ENCODE data around the gene RALGAPA2. TPM values are rescaled to one million over a fixed set of nuclear protein-coding genes. Genes with fewer than 3 reads are reported as not detected.

Gene RALGAPA2
- total RNA-seq, 1 donor from 2014 or later, result 21.8 TPM

- DNase-seq (ENCODE audit: low read depth, low spot score), result no peak
These were observed 133.6 kb downstream of the RALGAPA2 start for GRCh38 chr20:20578838-20579237.

GRCh38 chr20:20573797-20574196, 138.6 kb downstream of the RALGAPA2 start:
- DNase-seq (ENCODE audit: low read depth, low spot score), result no peak

GRCh38 chr20:20571068-20571780, 141.2 kb downstream of the RALGAPA2 start:
- no peak for DNase-seq (ENCODE audit: low read depth, low spot score)

- DNase-seq (ENCODE audit: low read depth, low spot score), result no peak
These were observed 143.7 kb downstream of the RALGAPA2 start for GRCh38 chr20:20568604-20569205.

GRCh38 chr20:20567712-20568111, 144.7 kb downstream of the RALGAPA2 start:
- DNase-seq (ENCODE audit: low read depth, low spot score), result no peak

- no peak for DNase-seq (ENCODE audit: low read depth, low spot score)
These were observed 145.9 kb downstream of the RALGAPA2 start for GRCh38 chr20:20566516-20566915.

GRCh38 chr20:20564279-20564678, 148.2 kb downstream of the RALGAPA2 start:
- DNase-seq (ENCODE audit: low read depth, low spot score), result no peak

GRCh38 chr20:20562507-20562906, 149.9 kb downstream of the RALGAPA2 start:
- DNase-seq (ENCODE audit: low read depth, low spot score), result no peak

DNA sequence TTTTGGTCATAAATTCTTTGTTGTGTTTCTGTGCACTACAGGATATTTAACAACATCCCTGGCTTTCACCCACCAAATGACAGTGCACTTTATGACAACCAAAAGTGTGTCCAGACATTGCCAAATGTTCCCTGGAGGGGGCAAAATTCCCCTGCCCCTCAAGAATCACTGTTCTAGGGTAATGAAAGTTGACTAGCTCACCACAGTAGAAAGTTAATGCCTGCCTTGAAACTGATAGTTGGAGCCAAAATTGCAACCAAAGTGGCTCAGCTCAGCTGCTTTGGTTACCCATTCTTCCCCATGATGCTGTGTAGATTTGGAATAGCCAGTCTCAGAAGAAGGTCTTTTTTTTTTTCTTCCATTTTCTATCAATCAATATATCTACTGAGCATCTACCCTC, 150.6 kb downstream of the RALGAPA2 start:
- no peak for DNase-seq (ENCODE audit: low read depth, low spot score)

DNA sequence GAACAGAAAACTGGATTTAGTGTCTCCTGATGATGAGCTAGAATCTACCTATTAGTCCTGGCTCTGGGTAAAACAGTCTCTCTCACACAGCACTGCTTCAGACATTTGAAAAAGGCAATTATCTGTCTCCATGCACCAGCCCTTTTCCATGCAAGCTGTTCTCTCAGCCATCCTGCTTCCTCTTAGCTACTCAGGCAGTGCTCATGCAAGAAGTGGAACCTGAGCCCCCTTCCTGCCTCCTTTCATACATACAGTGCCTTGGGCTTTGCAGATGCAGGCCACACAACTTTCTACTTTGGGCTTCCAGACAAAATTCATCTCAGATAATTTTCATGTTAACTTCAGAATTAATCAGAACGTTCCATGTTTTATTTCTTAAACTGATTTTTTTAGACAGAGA, 151.3 kb downstream of the RALGAPA2 start:
- DNase-seq (ENCODE audit: low read depth, low spot score), result no peak

DNA sequence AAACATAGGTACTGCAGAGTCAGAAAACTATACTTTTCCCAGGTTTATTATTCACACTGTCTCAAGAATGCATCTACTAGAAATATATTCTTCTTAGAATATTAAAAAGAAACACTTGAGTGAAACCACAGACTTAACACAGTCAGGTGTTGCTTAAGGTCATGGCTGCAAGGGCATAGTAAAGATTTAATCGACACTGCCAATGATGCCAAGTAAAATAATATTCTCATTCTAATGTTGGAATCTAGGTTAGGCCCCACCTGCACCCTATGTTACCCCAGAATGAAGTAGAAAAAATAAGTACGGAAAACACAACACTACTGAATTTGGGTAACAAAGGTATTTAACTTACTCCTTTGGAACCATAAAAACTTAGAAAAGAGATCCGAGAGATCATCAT, 155.0 kb downstream of the RALGAPA2 start:
- DNase-seq (ENCODE audit: low read depth, low spot score), result no peak

- no peak for DNase-seq (ENCODE audit: low read depth, low spot score)
These were observed 156.6 kb downstream of the RALGAPA2 start for GRCh38 chr20:20555838-20556237.

- DNase-seq (ENCODE audit: low read depth, low spot score), result no peak
These were observed 157.5 kb downstream of the RALGAPA2 start for GRCh38 chr20:20554951-20555350.

DNA sequence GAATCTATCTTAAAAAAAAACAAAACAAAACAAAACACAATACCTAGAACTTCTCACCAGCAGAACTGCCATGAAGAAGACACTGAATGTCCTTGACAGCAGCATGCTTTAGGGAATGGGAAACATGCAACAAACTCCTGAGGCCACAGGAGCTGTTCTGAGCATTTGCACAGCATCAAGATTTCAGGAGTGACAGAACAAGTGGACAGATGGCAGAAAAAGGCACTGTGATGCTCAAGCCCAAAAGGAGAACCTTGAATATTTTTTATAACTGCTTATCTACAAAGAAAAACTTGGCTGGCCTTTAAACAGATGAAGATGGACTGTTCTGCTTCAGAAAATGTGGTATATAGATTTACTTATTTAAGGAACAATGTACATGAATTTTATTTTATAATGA, 158.9 kb downstream of the RALGAPA2 start:
- no peak for DNase-seq (ENCODE audit: low read depth, low spot score)

DNA sequence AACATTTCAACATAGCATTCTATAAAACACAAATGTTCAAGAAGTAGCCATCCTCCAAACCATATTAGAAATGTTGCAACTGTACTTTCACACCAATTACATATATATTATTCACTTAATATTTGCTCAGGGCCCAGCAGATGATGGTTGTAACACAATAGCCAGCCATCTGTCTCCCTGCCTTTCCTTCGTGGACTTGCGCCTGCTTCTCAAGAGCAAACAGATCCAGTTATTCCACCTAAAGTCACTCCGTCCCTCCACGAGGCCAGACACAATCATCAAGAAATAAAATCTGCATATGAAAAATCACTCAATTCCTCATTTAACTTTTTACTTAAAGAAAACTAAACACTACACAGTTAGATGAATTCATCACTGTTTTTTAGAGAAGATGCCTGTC, 160.4 kb downstream of the RALGAPA2 start:
- DNase-seq (ENCODE audit: low read depth, low spot score), result no peak

GRCh38 chr20:20551409-20551808, 161.0 kb downstream of the RALGAPA2 start:
- no peak for DNase-seq (ENCODE audit: low read depth, low spot score)

- no peak for DNase-seq (ENCODE audit: low read depth, low spot score)
These were observed 162.7 kb downstream of the RALGAPA2 start for GRCh38 chr20:20549704-20550103.

DNA sequence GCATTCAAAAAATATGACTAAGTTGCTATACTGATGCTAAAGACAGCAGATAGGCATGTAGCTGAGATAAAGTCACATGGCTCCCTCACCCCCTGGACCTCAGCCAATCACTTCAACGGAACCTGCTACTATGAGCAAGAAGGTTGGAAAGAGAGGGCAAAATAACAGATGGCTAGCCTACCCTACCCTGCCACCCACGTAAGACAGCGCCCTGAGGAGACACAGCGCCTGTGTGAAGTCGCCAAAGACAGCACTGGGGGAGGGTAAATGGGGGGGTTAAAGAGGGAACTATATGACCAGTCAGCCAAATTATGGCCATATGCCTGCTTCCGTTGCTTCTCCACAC, 163.2 kb downstream of the RALGAPA2 start:
- DNase-seq (ENCODE audit: low read depth, low spot score), result no peak

DNA sequence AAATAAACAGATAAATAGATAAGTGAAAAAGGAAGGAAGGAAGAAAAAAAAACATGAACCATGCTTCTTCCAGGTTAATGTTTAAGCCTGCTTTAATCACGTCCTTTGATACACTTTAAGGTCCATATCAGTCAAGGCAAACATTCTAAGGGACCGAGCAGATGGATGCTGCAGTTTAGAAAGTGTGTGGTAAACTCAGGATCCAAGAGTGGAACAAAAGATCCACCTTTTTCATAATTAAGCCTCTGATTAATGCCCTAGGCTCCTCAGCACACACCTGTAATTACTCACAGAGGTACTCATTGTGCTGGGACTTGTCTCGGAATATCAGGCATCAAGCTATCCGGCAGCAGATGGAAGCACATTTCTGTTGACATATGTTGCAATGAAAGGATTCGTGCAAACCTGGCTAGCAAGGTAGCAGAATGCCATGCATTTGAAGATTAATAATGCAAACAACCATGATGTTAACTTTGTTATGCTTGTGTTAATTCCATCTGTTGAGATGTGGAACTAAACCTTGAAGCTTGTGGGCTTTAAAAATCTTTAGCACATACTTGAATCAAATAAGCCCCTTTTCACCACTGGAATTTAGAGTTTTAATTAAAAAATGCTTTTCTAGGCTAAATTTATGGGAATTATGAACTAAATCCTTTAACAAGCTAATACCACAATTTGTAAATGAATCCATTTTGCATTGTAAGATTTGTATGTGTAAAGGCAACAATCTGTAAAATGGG, 163.7 kb downstream of the RALGAPA2 start:
- DNase-seq (ENCODE audit: low read depth, low spot score), result no peak

DNA sequence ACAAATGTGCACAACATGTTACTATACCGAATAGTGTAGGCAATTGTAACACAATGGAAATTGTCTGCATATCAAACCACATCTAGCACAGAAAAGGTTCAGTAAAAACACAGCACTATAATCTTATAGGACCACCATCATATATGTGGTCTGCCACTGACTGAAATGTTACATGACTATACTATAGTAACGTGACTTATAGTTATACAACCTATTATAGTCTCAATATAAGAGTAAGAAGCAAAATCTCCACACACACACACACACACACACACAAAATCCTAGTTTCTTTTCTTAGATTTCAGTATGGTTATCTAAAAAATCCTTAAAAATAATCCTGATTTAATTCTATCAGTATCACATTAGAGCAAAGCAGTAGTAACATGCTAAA, 164.6 kb downstream of the RALGAPA2 start:
- no peak for DNase-seq (ENCODE audit: low read depth, low spot score)

GRCh38 chr20:20547221-20547875, 165.1 kb downstream of the RALGAPA2 start:
- no peak for DNase-seq (ENCODE audit: low read depth, low spot score)

GRCh38 chr20:20546402-20546801, 166.0 kb downstream of the RALGAPA2 start:
- DNase-seq (ENCODE audit: low read depth, low spot score), result no peak

All from pulmonary artery endothelial cell (primary cell).